ENCODE measurements around the gene RB1.
"Not testable (repeated sequence)": the region's sequence is repeated elsewhere in the genome, so short reads cannot be mapped to it uniquely, and the experiment has no call there.

RB1 gene

GRCh38 chr13:48355524-48355923 is 52.0 kb downstream of the RB1 start:
- DNase-seq = not testable (repeated sequence)

- DNase-seq = no peak
Measured at GRCh38 chr13:48356750-48357149, 53.2 kb downstream of the RB1 start.

- DNase-seq = no peak
Measured at GRCh38 chr13:48369988-48370387, 66.4 kb downstream of the RB1 start.

- no peak for DNase-seq
Measured at GRCh38 chr13:48370815-48371214, 67.3 kb downstream of the RB1 start.

GRCh38 chr13:48377857-48378256 is 74.3 kb downstream of the RB1 start:
- DNase-seq = no peak

- no peak for DNase-seq
Measured at GRCh38 chr13:48380581-48380980, 77.0 kb downstream of the RB1 start.

- DNase-seq = no peak
Measured at GRCh38 chr13:48383384-48383783, 79.8 kb downstream of the RB1 start.

GRCh38 chr13:48386816-48387215 is 83.3 kb downstream of the RB1 start:
- DNase-seq = no peak

- DNase-seq = no peak
Measured at GRCh38 chr13:48391257-48391656, 87.7 kb downstream of the RB1 start.

GRCh38 chr13:48393030-48393697 is 89.6 kb downstream of the RB1 start:
- no peak for DNase-seq

GRCh38 chr13:48393698-48394085 is 90.1 kb downstream of the RB1 start:
- DNase-seq = no peak

- no peak for DNase-seq
Measured at GRCh38 chr13:48397744-48398143, 94.2 kb downstream of the RB1 start.

- no peak for DNase-seq
Measured at GRCh38 chr13:48398450-48399095, 95.0 kb downstream of the RB1 start.

- no peak for DNase-seq
Measured at GRCh38 chr13:48400090-48400694, 96.6 kb downstream of the RB1 start.

- no peak for DNase-seq
Measured at GRCh38 chr13:48400850-48401291, 97.3 kb downstream of the RB1 start.

- DNase-seq = no peak
Measured at GRCh38 chr13:48401480-48401879, 97.9 kb downstream of the RB1 start.

- DNase-seq = no peak
Measured at GRCh38 chr13:48402325-48402932, 98.9 kb downstream of the RB1 start.

- DNase-seq = no peak
Measured at GRCh38 chr13:48403151-48403631, 99.6 kb downstream of the RB1 start.

- DNase-seq = no peak
Measured at GRCh38 chr13:48403913-48404312, 100.4 kb downstream of the RB1 start.

- no peak for DNase-seq
Measured at GRCh38 chr13:48404952-48405351, 101.4 kb downstream of the RB1 start.

- DNase-seq = no peak
Measured at GRCh38 chr13:48405875-48406274, 102.3 kb downstream of the RB1 start.

- no peak for DNase-seq
Measured at GRCh38 chr13:48410199-48410598, 106.6 kb downstream of the RB1 start.

- no peak for DNase-seq
Measured at GRCh38 chr13:48411147-48411794, 107.7 kb downstream of the RB1 start.

Data from effector CD4-positive, alpha-beta T cell (primary cell).